ENCODE results near the gene KIF25.

- no peak for TF ChIP-seq CTCF (conservative IDR thresholded peaks at IDR 0.05)
- TF ChIP-seq EZH2 (IDR thresholded peaks at IDR 0.05; ENCODE audit: low read depth): no peak
Observed at GRCh38 chr6:168007592-168008338, 10.3 kb downstream of the KIF25 start.
